IMR-90 (cell line): ENCODE measurements around the gene ZNF586. TPM values are rescaled to one million over a fixed set of nuclear protein-coding genes. Genes with fewer than 3 reads are reported as not detected.

Experiments
- ATAC-seq: fragments of 200-7000 bp; cut with Tn5 transposase; 2 replicates; pipeline ENCODE4 v1.9.1; 2020; ENCODE audit warnings: low read depth, mild to moderate bottlenecking, moderate library complexity
- BruUV-seq: library from RNA; stranded (reverse); fragments of 400-500 nt; replicated peaks from 2 replicates; lab custom pipeline; 2021; lab: Mats Ljungman, UMichigan
- CTCF ChIA-PET: fragments of 300-600 bp; formaldehyde crosslinking; extraction: SDS; loops from one replicate; lab custom pipeline; 2021; ENCODE audit warnings: antibody characterized with exemption; lab: Yijun Ruan, JAX
- POLR2A ChIA-PET: fragments of 300-600 bp; sonication (Branson Sonifier 250); formaldehyde crosslinking; loops from one replicate; lab custom pipeline; 2022; ENCODE audit warnings: antibody characterized with exemption; ENCODE audit not compliant: unreplicated experiment; lab: Charles Lee
- DNase-seq: peaks from one replicate; pipeline ENCODE4 v3.0.0; 2013
- H2AFZ ChIP-seq: replicated peaks from 2 replicates; pipeline ENCODE3; 2013; ENCODE audit warnings: low read length, mild to moderate bottlenecking; ENCODE audit not compliant: poor library complexity
- H2AK5ac ChIP-seq: 2 replicates; pipeline ENCODE4 v1.6.1; 2013; ENCODE audit warnings: low read depth, low read length, inconsistent platforms
- H2AK9ac ChIP-seq: replicated peaks from 2 replicates; pipeline ENCODE3; 2013; ENCODE audit warnings: mild to moderate bottlenecking, low read depth, low read length, moderate library complexity; ENCODE audit not compliant: poor library complexity
- H2BK120ac ChIP-seq: 2 replicates; pipeline ENCODE4 v1.6.1; 2013; ENCODE audit warnings: low read depth, low read length, inconsistent platforms
- H2BK15ac ChIP-seq: 3 replicates; pipeline ENCODE4 v1.6.1; 2013; ENCODE audit warnings: low read depth, low read length, inconsistent platforms
- H2BK20ac ChIP-seq: 2 replicates; pipeline ENCODE4 v1.6.1; 2013; ENCODE audit warnings: low read depth, mild to moderate bottlenecking, inconsistent platforms, low read length, moderate library complexity
- H2BK5ac ChIP-seq: 2 replicates; pipeline ENCODE4 v1.6.1; 2013; ENCODE audit warnings: mild to moderate bottlenecking, low read depth, low read length, inconsistent platforms; ENCODE audit not compliant: poor library complexity, severe bottlenecking
- H3K14ac ChIP-seq: replicated peaks from 2 replicates; pipeline ENCODE4 v1.6.1; 2013; ENCODE audit warnings: low read depth, low read length, inconsistent platforms
- H3K18ac ChIP-seq: 2 replicates; pipeline ENCODE4 v1.6.1; 2013; ENCODE audit warnings: low read depth, low read length, control low read depth
- H3K23ac ChIP-seq: 2 replicates; pipeline ENCODE4 v1.6.1; 2013; ENCODE audit warnings: low read depth, low read length, inconsistent platforms
- H3K27ac ChIP-seq: 2 replicates; pipeline ENCODE4 v1.5.1; 2013; ENCODE audit warnings: mild to moderate bottlenecking, control low read depth, low read length; ENCODE audit not compliant: insufficient read depth
- H3K27me3 ChIP-seq: 2 replicates; pipeline ENCODE4 v1.6.1; 2013; ENCODE audit warnings: low read length; ENCODE audit not compliant: control insufficient read depth, insufficient read depth
- H3K36me3 ChIP-seq: 2 replicates; pipeline ENCODE4 v1.6.1; 2013; ENCODE audit warnings: low read length, mixed read lengths; ENCODE audit not compliant: control insufficient read depth, insufficient read depth
- H3K4ac ChIP-seq: 2 replicates; pipeline ENCODE4 v1.6.1; 2013; ENCODE audit warnings: low read depth, low read length, inconsistent platforms
- H3K4me1 ChIP-seq: 2 replicates; pipeline ENCODE4 v1.6.1; 2013; ENCODE audit warnings: low read length, mixed read lengths; ENCODE audit not compliant: control insufficient read depth, insufficient read depth
- H3K4me2 ChIP-seq: 2 replicates; pipeline ENCODE4 v1.6.1; 2013; ENCODE audit warnings: low read depth, mild to moderate bottlenecking, control low read depth, low read length, moderate library complexity
- H3K4me3 ChIP-seq: 2 replicates; pipeline ENCODE4 v1.5.1; 2013; ENCODE audit warnings: low read depth, mild to moderate bottlenecking, control low read depth, low read length, moderate library complexity; ENCODE audit not compliant: insufficient read depth
- H3K56ac ChIP-seq: 2 replicates; pipeline ENCODE4 v1.6.1; 2013; ENCODE audit warnings: low read length, inconsistent platforms; ENCODE audit not compliant: insufficient read depth; ENCODE audit errors: extremely low read depth
- H3K79me1 ChIP-seq, 2 experiments: 2 replicates each; pipeline ENCODE4 v1.6.1; 2013; ENCODE audit warnings: low read length in 2 of 2, inconsistent platforms in 1 of 2, low read depth in 1 of 2
- H3K9ac ChIP-seq: 2 replicates; pipeline ENCODE4 v1.6.1; 2013; ENCODE audit warnings: low read depth, low read length, control low read depth
- H3K9me1 ChIP-seq: 2 replicates; pipeline ENCODE4 v1.6.1; 2013; ENCODE audit warnings: low read length, inconsistent platforms; ENCODE audit not compliant: insufficient read depth
- H3K9me3 ChIP-seq: 2 replicates; pipeline ENCODE4 v1.6.1; 2013; ENCODE audit warnings: low read length; ENCODE audit not compliant: control insufficient read depth, insufficient read depth
- H4K20me1 ChIP-seq: 2 replicates; pipeline ENCODE4 v1.6.1; 2013; ENCODE audit warnings: low read length, inconsistent platforms; ENCODE audit not compliant: insufficient read depth
- H4K5ac ChIP-seq: 2 replicates; pipeline ENCODE4 v1.6.1; 2013; ENCODE audit warnings: mild to moderate bottlenecking, low read depth, low read length, control low read depth
- H4K8ac ChIP-seq, 2 experiments: 2 replicates each; pipeline ENCODE4 v1.6.1; 2013; ENCODE audit warnings: low read depth in 2 of 2, low read length in 2 of 2, control low read depth in 1 of 2, inconsistent platforms in 1 of 2
- H4K91ac ChIP-seq: 2 replicates; pipeline ENCODE4 v1.6.1; 2013; ENCODE audit warnings: low read depth, low read length, inconsistent platforms; ENCODE audit not compliant: insufficient read depth
- CEBPB ChIP-seq: IDR thresholded peaks from 2 replicates; pipeline ENCODE4 v1.6.1; 2012; ENCODE audit warnings: low read depth, low read length, improper control_type of control experiment
- CHD1 ChIP-seq: IDR thresholded peaks from 2 replicates; pipeline ENCODE4 v1.6.1; 2012; ENCODE audit warnings: low read depth, low read length, improper control_type of control experiment
- POLR2A ChIP-seq: IDR thresholded peaks from 2 replicates; pipeline ENCODE4 v1.6.1; 2012; ENCODE audit warnings: mild to moderate bottlenecking, low read depth, low read length
- dilution Hi-C: fragments of 300-500 bp; cut with HindIII; formaldehyde crosslinking; loops from one replicate; pipeline ENCODE4 v1.14.3; 2018; ENCODE audit warnings: low sequenced_read_pairs; ENCODE audit not compliant: unreplicated experiment
- in situ Hi-C: fragments of 300-500 bp; cut with MboI; formaldehyde crosslinking; loops from 3 replicates; pipeline ENCODE4 v1.14.3; 2019; ENCODE audit warnings: low sequenced_read_pairs, inconsistent platforms, mixed read lengths
- intact Hi-C: fragments of 100-400 bp; cut with micrococcal nuclease; formaldehyde crosslinking; loops from 2 replicates; pipeline ENCODE4 v1.10.0; 2022
- polyA plus RNA-seq, 3 experiments: library from polyadenylated mRNA; depleted of rRNA; stranded (reverse); fragments of >200 nt; gene quantifications; 2 replicates each; pipeline ENCODE4 v1.2.3, GENCODE V29; 2012; ENCODE audit warnings: low replicate concordance in 1 of 3
- total RNA-seq: library from RNA; depleted of rRNA; stranded (reverse); fragments of >200 nt; gene quantifications from 2 replicates; pipeline ENCODE4 v1.2.3, GENCODE V29; 2012

ZNF586 gene
- total and polyA plus RNA-seq, 2 of the 4 experiments (the other 2 are of a cell fraction), result 5.6 to 18.6 TPM

GRCh38 chr19:57788114-57788692 lies 18.7 kb downstream of the ZNF586 start:
- Histone ChIP-seq H3K9me1 (no peaks in the 10 kb centered on the region), H3K27ac (no peak overlapping the region), H3K18ac (no peak overlapping the region), H3K36me3 (peaks cover 27% of the 10 kb centered on the region), H2BK5ac (no peak overlapping the region), H2AK5ac (no peak overlapping the region), H2BK20ac (no peak overlapping the region), H4K20me1 (no peaks in the 10 kb centered on the region; the same call in 1 of the 2 replicates), H4K8ac (no peak overlapping the region), H2AK9ac (no peak overlapping the region), H2BK120ac (no peak overlapping the region), H3K56ac (no peak overlapping the region), H4K91ac (no peak overlapping the region), H3K4me3 (no peak overlapping the region), H4K5ac (no peak overlapping the region), H3K9ac (no peak overlapping the region), H2AFZ (no peak overlapping the region), H3K9me3 (peaks cover 21% of the 10 kb centered on the region), H3K23ac (no peak overlapping the region), H3K79me1 (peaks cover 30 to 52% of the 10 kb centered on the region in 2 experiments), H3K4ac (no peak overlapping the region), H3K4me1 (no peaks in the 10 kb centered on the region), H3K14ac (no peak overlapping the region), H2BK15ac (no peak overlapping the region), H3K27me3 (no peaks in the 10 kb centered on the region), H3K4me2 (no peak overlapping the region)
- DNase-seq (no peak), ATAC-seq (no peak)
- TF ChIP-seq POLR2A, result no peak
- TF ChIP-seq CHD1, result no peak
- TF ChIP-seq CEBPB, result peak; percentile 52; the same call in 1 of the 2 replicates
- intact Hi-C loops (no loop called here), dilution Hi-C loops (no loop called here), in situ Hi-C loops (no loop called here)
- BruUV-seq, result no TSS peak
- ChIA-PET POLR2A (no interaction called here), CTCF (interaction anchor here (0.6 kb wide), 1 partner anchor 23 kb away, joined by 3 read pairs; no protein-coding TSS in a partner anchor)
